AG10803 (cell line): ENCODE data around the gene RALGAPB.
A peak's percentile ranks its signal among the peaks of the same experiment; 100 is the strongest.
"Not testable (repeated sequence)": the region's sequence is repeated elsewhere in the genome, so short reads cannot be mapped to it uniquely, and the experiment has no call there.

ENCODE experiments used
- DNase-seq: peaks from one replicate; pipeline ENCODE4 v3.0.0; 2010; ENCODE audit warnings: low read depth
- H3K4me3 ChIP-seq: 2 replicates; pipeline ENCODE4 v1.5.1; 2011; ENCODE audit warnings: mild to moderate bottlenecking, low read length, control low read depth
- CTCF ChIP-seq: conservative IDR thresholded peaks from 2 replicates; pipeline ENCODE4 v1.5.1; 2011; ENCODE audit warnings: mild to moderate bottlenecking, low read length, control low read depth, inconsistent platforms

The RALGAPB gene

GRCh38 chr20:38454556-38455473, 17.8 kb upstream of the RALGAPB start:
- H3K4me3 ChIP-seq: no peak overlapping the region
- no peak for DNase-seq
- no peak for TF ChIP-seq CTCF

GRCh38 chr20:38458314-38458713, 14.3 kb upstream of the RALGAPB start:
- TF ChIP-seq CTCF: no peak
- H3K4me3 ChIP-seq: no peak overlapping the region

GRCh38 chr20:38460040-38460623, 12.5 kb upstream of the RALGAPB start:
- no peak for TF ChIP-seq CTCF

More at GRCh38 chr20:38458314-38458713, 14.3 kb upstream of the RALGAPB start:
- DNase-seq: no peak

GRCh38 chr20:38460631-38461030, 12.0 kb upstream of the RALGAPB start:
- not testable (repeated sequence) for DNase-seq, H3K4me3 ChIP-seq

More at GRCh38 chr20:38460040-38460623, 12.5 kb upstream of the RALGAPB start:
- H3K4me3 ChIP-seq: no peak overlapping the region
- DNase-seq: peak; percentile 51

GRCh38 chr20:38461167-38461566, 11.5 kb upstream of the RALGAPB start:
- DNase-seq, H3K4me3 ChIP-seq: not testable (repeated sequence)

- H3K4me3 ChIP-seq, DNase-seq: not testable (repeated sequence)
Measured at GRCh38 chr20:38461569-38461968, 11.1 kb upstream of the RALGAPB start.

- no peak overlapping the region for H3K4me3 ChIP-seq
- no peak for DNase-seq
- no peak for TF ChIP-seq CTCF
Measured at GRCh38 chr20:38466171-38466570, 6.5 kb upstream of the RALGAPB start.

GRCh38 chr20:38466983-38467382, 5.7 kb upstream of the RALGAPB start:
- no peak overlapping the region for H3K4me3 ChIP-seq
- DNase-seq: no peak
- TF ChIP-seq CTCF: no peak
